Measurements from ENCODE around the gene NHS. TPM values are rescaled to one million over a fixed set of nuclear protein-coding genes. Genes with fewer than 3 reads are reported as not detected.

The NHS gene
- total RNA-seq, 3 donors from 2014 or later = 8.5 to 11.2 (median 8.8) TPM

- no peak for TF ChIP-seq POLR2AphosphoS5 (IDR thresholded peaks at IDR 0.05)
- TF ChIP-seq POLR2A (IDR thresholded peaks at IDR 0.05) = no peak
- TF ChIP-seq CTCF (IDR thresholded peaks at IDR 0.05) = no peak
- intact Hi-C loops (cut with DNase I; ENCODE audit: low total_unique reads) = no loop called here
- Histone ChIP-seq H3K27ac (no peak overlapping the region), H3K4me3 (no peak overlapping the region), H3K9me3 (no peaks in the 10 kb centered on the region), H3K4me1 (no peaks in the 10 kb centered on the region), H3K36me3 (no peaks in the 10 kb centered on the region), H3K27me3 (peaks cover 0 to 33% of the 10 kb centered on the region in 2 donors)
- no peak for DNase-seq (ENCODE audit: low spot score in 2 of 2)
These were observed 204.0 kb downstream of the NHS start for GRCh38 chrX:17579026-17579425.

GRCh38 chrX:17580539-17581152, 205.6 kb downstream of the NHS start:
- Histone ChIP-seq H3K27ac (no peak overlapping the region), H3K9me3 (no peaks in the 10 kb centered on the region), H3K4me1 (no peaks in the 10 kb centered on the region), H3K27me3 (peaks cover 0 to 27% of the 10 kb centered on the region in 2 donors), H3K36me3 (no peaks in the 10 kb centered on the region), H3K4me3 (no peak overlapping the region)
- intact Hi-C loops (cut with DNase I; ENCODE audit: low total_unique reads) = no loop called here
- DNase-seq (ENCODE audit: low spot score in 2 of 2) = no peak
- TF ChIP-seq POLR2A (IDR thresholded peaks at IDR 0.05) (no peak), POLR2AphosphoS5 (IDR thresholded peaks at IDR 0.05) (no peak), CTCF (IDR thresholded peaks at IDR 0.05) (no peak)

GRCh38 chrX:17581641-17582040, 206.6 kb downstream of the NHS start:
- Histone ChIP-seq H3K9me3 (no peaks in the 10 kb centered on the region), H3K4me3 (no peak overlapping the region), H3K27me3 (peaks cover 0 to 27% of the 10 kb centered on the region in 2 donors), H3K27ac (no peak overlapping the region), H3K4me1 (no peaks in the 10 kb centered on the region), H3K36me3 (no peaks in the 10 kb centered on the region)
- DNase-seq (ENCODE audit: low spot score in 2 of 2) = no peak
- no peak for TF ChIP-seq CTCF (IDR thresholded peaks at IDR 0.05)
- no peak for TF ChIP-seq POLR2A (IDR thresholded peaks at IDR 0.05)
- intact Hi-C loops (cut with DNase I; ENCODE audit: low total_unique reads) = no loop called here

GRCh38 chrX:17584248-17584681, 209.3 kb downstream of the NHS start:
- H3K4me3 ChIP-seq = no peak overlapping the region
- peaks cover 0 to 26% of the 10 kb centered on the region in 2 donors for H3K27me3 ChIP-seq
- no peaks in the 10 kb centered on the region for H3K4me1 ChIP-seq
- H3K36me3 ChIP-seq = no peaks in the 10 kb centered on the region
- H3K27ac ChIP-seq = no peak overlapping the region
- intact Hi-C loops (cut with DNase I; ENCODE audit: low total_unique reads) = no loop called here
- TF ChIP-seq POLR2A (IDR thresholded peaks at IDR 0.05) (no peak), POLR2AphosphoS5 (IDR thresholded peaks at IDR 0.05) (no peak), CTCF (IDR thresholded peaks at IDR 0.05) (no peak)
- no peak for DNase-seq (ENCODE audit: low spot score in 2 of 2)
- H3K9me3 ChIP-seq = no peaks in the 10 kb centered on the region

- intact Hi-C loops (cut with DNase I; ENCODE audit: low total_unique reads) = loop anchor here (5.0 kb wide), 1 partner anchor 763 kb away; no protein-coding TSS in a partner anchor
- Histone ChIP-seq H3K27ac (no peak overlapping the region), H3K4me1 (no peaks in the 10 kb centered on the region), H3K36me3 (no peaks in the 10 kb centered on the region), H3K27me3 (peaks cover 0 to 21% of the 10 kb centered on the region in 2 donors), H3K9me3 (no peaks in the 10 kb centered on the region), H3K4me3 (no peak overlapping the region)
- no peak for TF ChIP-seq CTCF (IDR thresholded peaks at IDR 0.05)
- no peak for TF ChIP-seq POLR2A (IDR thresholded peaks at IDR 0.05)
- no peak for TF ChIP-seq POLR2AphosphoS5 (IDR thresholded peaks at IDR 0.05)
- DNase-seq (ENCODE audit: low spot score in 2 of 2) = no peak
These were observed 210.0 kb downstream of the NHS start for GRCh38 chrX:17585006-17585405.
